ENCODE measurements around the gene CCDC148. TPM values are rescaled to one million over a fixed set of nuclear protein-coding genes. Genes with fewer than 3 reads are reported as not detected.

CCDC148 gene
- total and polyA plus RNA-seq, 2 donors (not counting 1 experiment from before 2014, with no cell fraction given), result not detected

GRCh38 chr2:158293722-158294121, 162.8 kb downstream of the CCDC148 start:
- no peak overlapping the region for H3K4me3 ChIP-seq (ENCODE audit: control extremely low read depth in 1 of 5, extremely low read depth in 1 of 5, insufficient read depth in 1 of 5, low read depth in 2 of 5, low read length in 4 of 5)
- ChIA-PET CTCF (no interaction called here), POLR2A (no interaction called here)
- H3K36me3 ChIP-seq (replicated peaks in 1 of 2; ENCODE audit: control extremely low read depth in 1 of 2, control insufficient read depth in 1 of 2, extremely low read depth in 1 of 2, insufficient read depth in 2 of 2, low read length in 1 of 2), result no peaks in the 10 kb centered on the region
- no peak for TF ChIP-seq EZH2 (IDR thresholded peaks at IDR 0.05; ENCODE audit: borderline replicate concordance, insufficient read depth, low read depth, low read length, poor library complexity, severe bottlenecking)
- TF ChIP-seq CTCF (IDR thresholded peaks at IDR 0.05), result no peak
- Mint-ChIP-seq H3K27ac (no peak overlapping the region), H3K9me3 (ENCODE audit: insufficient read depth) (no peaks in the 10 kb centered on the region), H3K4me3 (no peak overlapping the region), H3K27me3 (no peaks in the 10 kb centered on the region), H3K4me1 (no peaks in the 10 kb centered on the region)
- H3K79me2 ChIP-seq (ENCODE audit: control insufficient read depth, insufficient read depth, low read length), result no peaks in the 10 kb centered on the region
- H3K27me3 ChIP-seq (replicated peaks in 1 of 4; ENCODE audit: control extremely low read depth in 1 of 4, control insufficient read depth in 3 of 4, insufficient read depth in 4 of 4, low read length in 3 of 4), result no peaks in the 10 kb centered on the region
- H3K9me3 ChIP-seq (ENCODE audit: control extremely low read depth in 1 of 3, control insufficient read depth in 2 of 3, insufficient read depth in 1 of 3, low read length in 2 of 3), result no peaks in the 10 kb centered on the region
- H2AFZ ChIP-seq (ENCODE audit: insufficient read depth, low read depth, low read length, poor library complexity, severe bottlenecking), result no peak overlapping the region
- no peak for DNase-seq
- intact Hi-C loops (cut with micrococcal nuclease), result no loop called here
- ATAC-seq (ENCODE audit: low read depth), result no peak
- no CpG with 5 or more reads among the region's 3 CpGs for WGBS (ENCODE audit: insufficient coverage)
- no peak overlapping the region for H3K4me2 ChIP-seq (replicated peaks; ENCODE audit: low read depth, low read length, poor library complexity, severe bottlenecking)
- H3K9ac ChIP-seq (ENCODE audit: low read length), result no peak overlapping the region
- no peaks in the 10 kb centered on the region for H4K20me1 ChIP-seq (ENCODE audit: control insufficient read depth, insufficient read depth, low read length, poor library complexity, severe bottlenecking)
- no peaks in the 10 kb centered on the region for H3K4me1 ChIP-seq (ENCODE audit: control insufficient read depth in 2 of 2, insufficient read depth in 2 of 2, low read length in 2 of 2)
- H3K27ac ChIP-seq (ENCODE audit: low read length in 2 of 2), result no peak overlapping the region

GRCh38 chr2:158291544-158292180, 164.9 kb downstream of the CCDC148 start:
- H4K20me1 ChIP-seq (ENCODE audit: control insufficient read depth, insufficient read depth, low read length, poor library complexity, severe bottlenecking), result no peaks in the 10 kb centered on the region
- no peak for ATAC-seq (ENCODE audit: low read depth)
- ChIA-PET CTCF (no interaction called here), POLR2A (no interaction called here)
- H3K27me3 ChIP-seq (replicated peaks in 1 of 4; ENCODE audit: control extremely low read depth in 1 of 4, control insufficient read depth in 3 of 4, insufficient read depth in 4 of 4, low read length in 3 of 4), result no peaks in the 10 kb centered on the region
- H3K9me3 Mint-ChIP-seq (ENCODE audit: insufficient read depth), result no peaks in the 10 kb centered on the region
- H2AFZ ChIP-seq (ENCODE audit: insufficient read depth, low read depth, low read length, poor library complexity, severe bottlenecking), result no peak overlapping the region
- no peaks in the 10 kb centered on the region for H3K79me2 ChIP-seq (ENCODE audit: control insufficient read depth, insufficient read depth, low read length)
- no peak overlapping the region for H3K27ac ChIP-seq (ENCODE audit: low read length in 2 of 2)
- peaks cover 0 to 2% (median 0%) of the 10 kb centered on the region in 3 donors for H3K9me3 ChIP-seq (ENCODE audit: control extremely low read depth in 1 of 3, control insufficient read depth in 2 of 3, insufficient read depth in 1 of 3, low read length in 2 of 3)
- no peak overlapping the region for H3K9ac ChIP-seq (ENCODE audit: low read length)
- H3K4me3 Mint-ChIP-seq, result no peak overlapping the region
- H3K4me2 ChIP-seq (replicated peaks; ENCODE audit: low read depth, low read length, poor library complexity, severe bottlenecking), result no peak overlapping the region
- no peaks in the 10 kb centered on the region for H3K36me3 ChIP-seq (replicated peaks in 1 of 2; ENCODE audit: control extremely low read depth in 1 of 2, control insufficient read depth in 1 of 2, extremely low read depth in 1 of 2, insufficient read depth in 2 of 2, low read length in 1 of 2)
- H3K4me3 ChIP-seq (ENCODE audit: control extremely low read depth in 1 of 5, extremely low read depth in 1 of 5, insufficient read depth in 1 of 5, low read depth in 2 of 5, low read length in 4 of 5), result no peak overlapping the region
- H3K27me3 Mint-ChIP-seq, result no peaks in the 10 kb centered on the region
- WGBS (ENCODE audit: insufficient coverage), result no CpG with 5 or more reads among the region's 2 CpGs
- no peak for TF ChIP-seq CTCF (IDR thresholded peaks at IDR 0.05)
- no peak for TF ChIP-seq EZH2 (IDR thresholded peaks at IDR 0.05; ENCODE audit: borderline replicate concordance, insufficient read depth, low read depth, low read length, poor library complexity, severe bottlenecking)
- intact Hi-C loops (cut with micrococcal nuclease), result no loop called here
- H3K4me1 Mint-ChIP-seq, result no peaks in the 10 kb centered on the region
- DNase-seq, result no peak
- H3K27ac Mint-ChIP-seq, result no peak overlapping the region
- H3K4me1 ChIP-seq (ENCODE audit: control insufficient read depth in 2 of 2, insufficient read depth in 2 of 2, low read length in 2 of 2), result no peaks in the 10 kb centered on the region
